DND-41 (cell line): ENCODE results near the gene TRIM14.

Experiments
- ATAC-seq: fragments of 200-7000 bp; cut with Tn5 transposase; 3 replicates; pipeline ENCODE4 v1.9.1; 2021; ENCODE audit warnings: low read depth; ENCODE audit not compliant: insufficient read depth
- DNase-seq: peaks from one replicate; pipeline ENCODE4 v3.0.0-alpha.2; 2020
- H2AFZ ChIP-seq: 2 replicates; pipeline ENCODE4 v1.6.0; 2012; ENCODE audit warnings: low read depth, low read length
- H3K27ac ChIP-seq: 2 replicates; pipeline ENCODE4 v1.5.1; 2012; ENCODE audit warnings: low read length, inconsistent platforms
- H3K27me3 ChIP-seq: fragments of 200-600 bp; sonication (generic); 2 replicates; pipeline ENCODE4 v1.6.0; 2012; ENCODE audit warnings: low read length, mild to moderate bottlenecking, inconsistent platforms; ENCODE audit not compliant: insufficient read depth, poor library complexity
- H3K36me3 ChIP-seq: 2 replicates; pipeline ENCODE4 v1.5.1; 2012; ENCODE audit warnings: low read length, inconsistent platforms; ENCODE audit not compliant: insufficient read depth
- H3K4me1 ChIP-seq: 2 replicates; pipeline ENCODE4 v1.5.1; 2012; ENCODE audit warnings: mild to moderate bottlenecking, low read length; ENCODE audit not compliant: insufficient read depth
- H3K4me2 ChIP-seq: 2 replicates; pipeline ENCODE4 v1.6.0; 2012; ENCODE audit warnings: mild to moderate bottlenecking, moderate library complexity, low read length, inconsistent platforms; ENCODE audit not compliant: insufficient read depth
- H3K4me3 ChIP-seq, 2 experiments: fragments of 200-600 bp in 1 of 2; shearing (Covaris generic) in 1 of 2; 2 replicates each; pipeline ENCODE4 v1.5.1; 2012 to 2016; ENCODE audit warnings: inconsistent platforms in 2 of 2, low read length in 2 of 2, mild to moderate bottlenecking in 2 of 2, low read depth in 1 of 2, moderate library complexity in 1 of 2
- H3K79me2 ChIP-seq: 2 replicates; pipeline ENCODE4 v1.6.0; 2012; ENCODE audit warnings: low read length, inconsistent platforms; ENCODE audit not compliant: insufficient read depth
- H3K9ac ChIP-seq: 2 replicates; pipeline ENCODE4 v1.6.0; 2012; ENCODE audit warnings: low read depth, mild to moderate bottlenecking, inconsistent platforms, low read length, moderate library complexity
- H3K9me3 ChIP-seq: 2 replicates; pipeline ENCODE4 v1.5.1; 2012; ENCODE audit warnings: low read length, moderate library complexity, mild to moderate bottlenecking, inconsistent platforms; ENCODE audit not compliant: insufficient read depth, severe bottlenecking
- H4K20me1 ChIP-seq: 2 replicates; pipeline ENCODE4 v1.6.0; 2012; ENCODE audit warnings: low read length; ENCODE audit not compliant: insufficient read depth
- CTCF ChIP-seq: IDR thresholded peaks from 2 replicates; pipeline ENCODE4 v1.5.1; 2012; ENCODE audit warnings: borderline replicate concordance, low read length, moderate library complexity, mild to moderate bottlenecking; ENCODE audit not compliant: poor library complexity, severe bottlenecking; ENCODE audit errors: extremely low read depth
- EZH2 ChIP-seq: IDR thresholded peaks from 3 replicates; pipeline ENCODE4 v1.6.1; 2012; ENCODE audit warnings: borderline replicate concordance, low read depth, mild to moderate bottlenecking, moderate library complexity, low read length, inconsistent platforms; ENCODE audit not compliant: severe bottlenecking

Gene TRIM14

GRCh38 chr9:98142182-98142907, 23.3 kb upstream of the TRIM14 start:
- Histone ChIP-seq H4K20me1 (no peaks in the 10 kb centered on the region), H3K79me2 (no peaks in the 10 kb centered on the region), H3K27ac (no peak overlapping the region), H3K9me3 (no peaks in the 10 kb centered on the region), H3K27me3 (no peaks in the 10 kb centered on the region), H3K9ac (no peak overlapping the region), H2AFZ (peak overlapping the region; percentile 39; the same call in 1 of the 2 replicates), H3K36me3 (no peaks in the 10 kb centered on the region), H3K4me1 (no peaks in the 10 kb centered on the region; the same call in 1 of the 2 replicates), H3K4me3 (no peak overlapping the region), H3K4me2 (no peak overlapping the region)
- ATAC-seq (peak; percentile 40), DNase-seq (no peak)
- TF ChIP-seq EZH2 (no peak), CTCF (no peak)

- TF ChIP-seq EZH2 (no peak), CTCF (no peak)
- Histone ChIP-seq H3K36me3 (no peaks in the 10 kb centered on the region), H3K27me3 (no peaks in the 10 kb centered on the region), H3K9me3 (no peaks in the 10 kb centered on the region), H3K27ac (no peak overlapping the region), H3K79me2 (no peaks in the 10 kb centered on the region), H3K4me2 (no peak overlapping the region), H3K4me1 (no peaks in the 10 kb centered on the region; the same call in 1 of the 2 replicates), H3K9ac (no peak overlapping the region), H2AFZ (no peak overlapping the region), H3K4me3 (no peak overlapping the region), H4K20me1 (no peaks in the 10 kb centered on the region)
- ATAC-seq (no peak), DNase-seq (no peak)
These were observed 21.5 kb upstream of the TRIM14 start for GRCh38 chr9:98140503-98140902.

- DNase-seq = no peak
- Histone ChIP-seq H3K9me3 (no peaks in the 10 kb centered on the region), H3K9ac (no peak overlapping the region), H4K20me1 (no peaks in the 10 kb centered on the region), H3K36me3 (no peaks in the 10 kb centered on the region), H2AFZ (no peak overlapping the region), H3K79me2 (no peaks in the 10 kb centered on the region), H3K4me3 (no peak overlapping the region), H3K27ac (no peak overlapping the region), H3K4me2 (no peak overlapping the region), H3K4me1 (no peaks in the 10 kb centered on the region), H3K27me3 (no peaks in the 10 kb centered on the region)
- TF ChIP-seq EZH2 = no peak
- no peak for TF ChIP-seq CTCF
- ATAC-seq = no peak
These were observed 17.5 kb upstream of the TRIM14 start for GRCh38 chr9:98136489-98136888.
